Measurements from ENCODE around the gene FKBP5. TPM values are rescaled to one million over a fixed set of nuclear protein-coding genes. Genes with fewer than 3 reads are reported as not detected.
A peak's percentile ranks its signal among the peaks of the same experiment; 100 is the strongest.

Gene FKBP5
- total RNA-seq = 3.2 and 3.4 TPM in 2 replicates

GRCh38 chr6:35688605-35689322 is at the start of gene FKBP5:
Gene FKBP5 (minus strand): TSS chr6:35688915. CDS start chr6:35642824, 46,091 bp downstream.

DNA sequence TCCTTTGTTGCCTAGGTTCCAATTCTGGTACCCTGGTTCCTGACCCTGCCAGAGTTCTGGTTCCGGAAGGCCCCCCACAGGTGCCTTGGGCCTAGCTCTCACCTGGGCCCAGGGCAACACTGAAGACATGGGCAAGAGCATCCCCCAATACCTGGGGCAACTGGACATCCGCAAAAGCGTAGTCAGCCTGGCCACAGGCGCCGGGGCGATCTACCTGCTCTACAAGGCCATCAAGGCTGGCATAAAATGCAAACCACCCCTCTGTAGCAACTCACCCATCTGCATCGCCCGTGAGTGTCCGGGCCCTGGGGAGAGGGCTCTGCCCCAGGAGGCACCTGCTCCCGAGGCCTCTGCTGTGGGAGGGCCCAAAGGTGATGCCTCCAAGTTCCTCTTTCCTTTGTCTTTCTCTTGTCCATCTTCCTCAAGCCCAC is 48.3 kb upstream of the FKBP5 start, which contains the start of gene ARMC12:
TSS of gene ARMC12 (plus strand) at position 51 of the 431 bp plus-strand sequence. CDS start at position 128, 77 bp downstream.

Small RNA genes within 50 kb of the gene (small RNA-seq; reads per million reads assigned to genes)
- 1.0 reads per million, percentile 20 among the genes with 10 or more reads in this experiment for gene MIR5690
- gene RF00561 = not detected

Other genes with a start within 250 kb of the FKBP5 start
- gene FANCE, start 236.6 kb downstream of the FKBP5 start, total RNA-seq = 7.5 and 9.6 TPM in 2 replicates
- 850 and 964 TPM in 2 replicates for gene RPL10A, start 220.5 kb downstream of the FKBP5 start, total RNA-seq
- gene TEAD3, start 191.8 kb downstream of the FKBP5 start, total RNA-seq = 16.0 and 18.3 TPM in 2 replicates
- gene TULP1, start 176.0 kb downstream of the FKBP5 start, total RNA-seq = not detected in 2 replicates
- gene ARMC12, start 48.1 kb upstream of the FKBP5 start, total RNA-seq = 0.12 and 0.16 TPM in 2 replicates
- gene CLPSL2, start 87.7 kb upstream of the FKBP5 start, total RNA-seq = not detected in 2 replicates
- gene CLPSL1, start 92.1 kb upstream of the FKBP5 start, total RNA-seq = not detected in 2 replicates
- not detected in 2 replicates for gene CLPS, start 108.4 kb upstream of the FKBP5 start, total RNA-seq
- not detected in 2 replicates for gene LHFPL5, start 116.4 kb upstream of the FKBP5 start, total RNA-seq
- 35.9 and 44.0 TPM in 2 replicates for gene SRPK1, start 232.2 kb upstream of the FKBP5 start, total RNA-seq

Measured in hair follicle dermal papilla cell (primary cell).